CD4-positive, alpha-beta memory T cell (primary cell): ENCODE results near the gene ZXDC. TPM values are rescaled to one million over a fixed set of nuclear protein-coding genes. Genes with fewer than 3 reads are reported as not detected.

ENCODE experiments used
- CTCF ChIA-PET: fragments of 350-600 bp; sonication (Branson Sonifier 250); formaldehyde crosslinking; loops from one replicate; lab custom pipeline; 2021; ENCODE audit warnings: inconsistent platforms; ENCODE audit not compliant: partially characterized antibody; lab: Charles Lee
- POLR2A ChIA-PET: fragments of 350-600 bp; sonication (Branson Sonifier 250); formaldehyde crosslinking; loops from one replicate; lab custom pipeline; 2021; ENCODE audit not compliant: partially characterized antibody; lab: Charles Lee
- DNase-seq, 5 donors: peaks; one replicate each; pipeline versions ENCODE4 v3.0.0 to v3.0.0-alpha.2; 2020 to 2022; ENCODE audit warnings: mixed read lengths in 1 of 5
- H3K27ac ChIP-seq: one replicate; pipeline ENCODE4 v1.7.0; 2013; ENCODE audit warnings: low read depth, low read length
- H3K27me3 ChIP-seq: 2 replicates; pipeline ENCODE4 v1.7.0; 2013; ENCODE audit warnings: mild to moderate bottlenecking, low read length, moderate library complexity; ENCODE audit not compliant: insufficient read depth
- H3K36me3 ChIP-seq: 2 replicates; pipeline ENCODE4 v1.7.0; 2013; ENCODE audit warnings: mild to moderate bottlenecking, low read length, moderate library complexity; ENCODE audit not compliant: insufficient read depth
- H3K4me1 ChIP-seq: 2 replicates; pipeline ENCODE4 v1.7.0; 2013; ENCODE audit warnings: mild to moderate bottlenecking, low read length, moderate library complexity; ENCODE audit not compliant: insufficient read depth
- H3K4me3 ChIP-seq, 2 donors: one replicate each; pipeline ENCODE4 v1.7.0; 2013; ENCODE audit warnings: low read length in 2 of 2, mild to moderate bottlenecking in 1 of 2
- H3K9me3 ChIP-seq, 2 donors: one replicate each; pipeline ENCODE4 v1.7.0; 2013; ENCODE audit warnings: low read length in 2 of 2, control low read depth in 1 of 2; ENCODE audit not compliant: control insufficient read depth in 1 of 2
- H3K27ac Mint-ChIP-seq, 7 donors: one replicate each; pipeline ENCODE4 v1.8.0; 2020 to 2021; ENCODE audit warnings: mixed read lengths in 7 of 7, mild to moderate bottlenecking in 6 of 7, inconsistent platforms in 3 of 7, moderate library complexity in 3 of 7
- H3K27me3 Mint-ChIP-seq, 2 donors: one replicate each; pipeline ENCODE4 v1.8.0; 2020 to 2021; ENCODE audit warnings: mixed read lengths in 2 of 2
- H3K36me3 Mint-ChIP-seq, 2 donors: one replicate each; pipeline ENCODE4 v1.8.0; 2020 to 2021; ENCODE audit warnings: mixed read lengths in 2 of 2, inconsistent platforms in 1 of 2, mild to moderate bottlenecking in 1 of 2
- H3K4me1 Mint-ChIP-seq, 4 donors: one replicate each; pipeline ENCODE4 v1.8.0; 2020 to 2021; ENCODE audit warnings: mixed read lengths in 4 of 4, mild to moderate bottlenecking in 1 of 4
- H3K4me3 Mint-ChIP-seq, 8 donors: one replicate each; pipeline ENCODE4 v1.8.0; 2020 to 2021; ENCODE audit warnings: mixed read lengths in 8 of 8, mild to moderate bottlenecking in 7 of 8, moderate library complexity in 6 of 8, inconsistent platforms in 3 of 8
- H3K9me3 Mint-ChIP-seq, 8 donors: one replicate each; pipeline ENCODE4 v1.8.0; 2020 to 2021; ENCODE audit warnings: mixed read lengths in 8 of 8, mild to moderate bottlenecking in 5 of 8, inconsistent platforms in 3 of 8, moderate library complexity in 1 of 8
- intact Hi-C: fragments of 100-400 bp; cut with micrococcal nuclease; formaldehyde crosslinking; loops from one replicate; pipeline ENCODE4 v1.15.1; 2023
- polyA plus RNA-seq, 2 donors: library from polyadenylated mRNA; unstranded; fragments of 300-500 nt; fragmentation: Illumina TruSeq; gene quantifications; one replicate each; pipeline ENCODE4 v1.2.3, GENCODE V29; 2021
- total RNA-seq, 2 experiments: library from RNA; stranded (reverse); gene quantifications; one replicate each; pipeline ENCODE4 v1.2.3, GENCODE V29; 2021

The ZXDC gene
- total and polyA plus RNA-seq, 4 experiments from 2014 or later = 10.3 to 66.3 (median 42.9) TPM

- POLR2A ChIA-PET = interaction anchor here (0.7 to 1.3 kb wide), 2 partner anchors 10 to 13 kb away, joined by 3 to 4 read pairs; partner anchors contain the start of gene ZXDC
- H3K27me3 Mint-ChIP-seq = no peaks in the 10 kb centered on the region
Observed at GRCh38 chr3:126464997-126465396, 10.7 kb downstream of the ZXDC start.

GRCh38 chr3:126464494-126464893 is 11.2 kb downstream of the ZXDC start:
- Mint-ChIP-seq H3K4me1 (peaks cover 19 to 45% (median 34%) of the 10 kb centered on the region in 4 donors), H3K27ac (peak overlapping the region in 1 of 7 donors; percentile 63), H3K36me3 (peaks cover 49 to 82% of the 10 kb centered on the region in 2 donors), H3K27me3 (no peaks in the 10 kb centered on the region), H3K9me3 (no peaks in the 10 kb centered on the region), H3K4me3 (no peak overlapping the region)
- no peak for DNase-seq
- ChIA-PET CTCF (no interaction called here), POLR2A (interaction anchor here (0.7 kb wide), 1 partner anchor 13 kb away, joined by 3 read pairs; no protein-coding TSS in a partner anchor)
- H3K4me3 ChIP-seq = no peak overlapping the region
- H3K36me3 ChIP-seq = peaks cover 87% of the 10 kb centered on the region
- no peaks in the 10 kb centered on the region for H3K4me1 ChIP-seq
- intact Hi-C loops = no loop called here
- H3K27ac ChIP-seq = no peak overlapping the region
- H3K9me3 ChIP-seq = no peaks in the 10 kb centered on the region
- no peaks in the 10 kb centered on the region for H3K27me3 ChIP-seq

More at GRCh38 chr3:126464997-126465396, 10.7 kb downstream of the ZXDC start:
- DNase-seq = no peak
- no peaks in the 10 kb centered on the region for H3K9me3 Mint-ChIP-seq
- CTCF ChIA-PET = no interaction called here
- Histone ChIP-seq H3K4me3 (no peak overlapping the region), H3K36me3 (peaks cover 87% of the 10 kb centered on the region), H3K27ac (no peak overlapping the region), H3K9me3 (no peaks in the 10 kb centered on the region), H3K4me1 (no peaks in the 10 kb centered on the region), H3K27me3 (no peaks in the 10 kb centered on the region)
- H3K4me3 Mint-ChIP-seq = no peak overlapping the region
- H3K27ac Mint-ChIP-seq = no peak overlapping the region
- peaks cover 53 to 82% of the 10 kb centered on the region in 2 donors for H3K36me3 Mint-ChIP-seq
- intact Hi-C loops = no loop called here
- H3K4me1 Mint-ChIP-seq = peaks cover 24 to 50% (median 38%) of the 10 kb centered on the region in 4 donors

GRCh38 chr3:126464093-126464492 is 11.6 kb downstream of the ZXDC start:
- Histone ChIP-seq H3K4me3 (no peak overlapping the region), H3K27me3 (no peaks in the 10 kb centered on the region), H3K4me1 (no peaks in the 10 kb centered on the region), H3K36me3 (peaks cover 87% of the 10 kb centered on the region), H3K27ac (no peak overlapping the region), H3K9me3 (no peaks in the 10 kb centered on the region)
- CTCF ChIA-PET = no interaction called here
- peaks cover 47 to 82% of the 10 kb centered on the region in 2 donors for H3K36me3 Mint-ChIP-seq
- no peak for DNase-seq
- no peaks in the 10 kb centered on the region for H3K9me3 Mint-ChIP-seq
- POLR2A ChIA-PET = no interaction called here
- intact Hi-C loops = no loop called here
- no peak overlapping the region for H3K27ac Mint-ChIP-seq
- no peaks in the 10 kb centered on the region for H3K27me3 Mint-ChIP-seq
- peaks cover 15 to 41% (median 32%) of the 10 kb centered on the region in 4 donors for H3K4me1 Mint-ChIP-seq
- H3K4me3 Mint-ChIP-seq = no peak overlapping the region

- Mint-ChIP-seq H3K4me1 (peaks cover 17 to 35% (median 28%) of the 10 kb centered on the region in 4 donors), H3K36me3 (peaks cover 47 to 82% of the 10 kb centered on the region in 2 donors), H3K27me3 (no peaks in the 10 kb centered on the region), H3K9me3 (no peaks in the 10 kb centered on the region), H3K4me3 (no peak overlapping the region), H3K27ac (no peak overlapping the region)
- H3K27me3 ChIP-seq = no peaks in the 10 kb centered on the region
- intact Hi-C loops = no loop called here
- peaks cover 87% of the 10 kb centered on the region for H3K36me3 ChIP-seq
- no peak for DNase-seq
- CTCF ChIA-PET = no interaction called here
- no peak overlapping the region for H3K27ac ChIP-seq
- POLR2A ChIA-PET = no interaction called here
- H3K4me3 ChIP-seq = no peak overlapping the region
- no peaks in the 10 kb centered on the region for H3K9me3 ChIP-seq
- H3K4me1 ChIP-seq = no peaks in the 10 kb centered on the region
Observed at GRCh38 chr3:126463521-126463920, 12.2 kb downstream of the ZXDC start.

DNA sequence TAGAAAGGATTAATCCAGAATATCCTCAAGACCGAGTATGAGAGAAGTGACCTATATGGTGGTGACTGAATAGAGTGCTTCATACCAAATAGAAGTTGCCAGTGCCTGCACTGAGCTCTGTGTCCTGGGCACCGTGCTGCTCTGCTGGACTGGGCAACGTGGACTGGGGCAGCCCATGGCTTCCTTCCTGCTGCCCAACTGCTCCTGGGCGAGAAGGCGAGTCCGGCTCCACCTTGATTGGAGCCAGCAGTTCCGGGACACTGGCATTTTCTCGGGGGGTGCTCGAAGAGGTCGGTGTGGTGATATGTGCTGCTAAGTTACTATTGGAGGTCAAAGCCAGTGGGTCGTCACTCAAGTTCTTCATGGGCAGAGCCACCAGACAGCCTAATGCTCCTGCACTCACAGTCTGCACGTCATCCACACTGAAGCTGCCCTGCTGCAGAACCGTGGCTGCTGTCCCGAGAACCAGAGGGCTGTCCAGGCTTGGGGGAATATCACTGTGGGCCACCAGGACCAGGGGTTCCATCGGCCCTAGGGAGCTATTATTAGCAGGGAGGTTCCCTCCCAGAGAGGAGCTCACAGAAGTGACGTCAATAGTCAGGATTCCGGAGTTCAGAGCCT is 14.1 kb downstream of the ZXDC start:
- Histone ChIP-seq H3K27me3 (no peaks in the 10 kb centered on the region), H3K9me3 (no peaks in the 10 kb centered on the region), H3K27ac (no peak overlapping the region), H3K4me3 (no peak overlapping the region), H3K4me1 (no peaks in the 10 kb centered on the region), H3K36me3 (peaks cover 85% of the 10 kb centered on the region)
- intact Hi-C loops = no loop called here
- no peak for DNase-seq
- Mint-ChIP-seq H3K27ac (peak overlapping the region in 1 of 7 donors; percentile 55), H3K36me3 (peaks cover 47 to 85% of the 10 kb centered on the region in 2 donors), H3K9me3 (no peaks in the 10 kb centered on the region), H3K27me3 (no peaks in the 10 kb centered on the region), H3K4me3 (peak overlapping the region in 1 of 8 donors; percentile 52), H3K4me1 (peaks cover 17 to 32% (median 22%) of the 10 kb centered on the region in 4 donors)
- ChIA-PET CTCF (no interaction called here), POLR2A (no interaction called here)

- ChIA-PET POLR2A (no interaction called here), CTCF (no interaction called here)
- Histone ChIP-seq H3K4me3 (no peak overlapping the region), H3K4me1 (no peaks in the 10 kb centered on the region), H3K9me3 (no peaks in the 10 kb centered on the region), H3K36me3 (peaks cover 80% of the 10 kb centered on the region), H3K27me3 (no peaks in the 10 kb centered on the region), H3K27ac (no peak overlapping the region)
- Mint-ChIP-seq H3K4me1 (peaks cover 15 to 27% (median 20%) of the 10 kb centered on the region in 4 donors), H3K9me3 (no peaks in the 10 kb centered on the region), H3K36me3 (peaks cover 43 to 83% of the 10 kb centered on the region in 2 donors), H3K27ac (peak overlapping the region in 1 of 7 donors; percentile 23), H3K4me3 (no peak overlapping the region), H3K27me3 (no peaks in the 10 kb centered on the region)
- DNase-seq = no peak
- intact Hi-C loops = no loop called here
Observed at GRCh38 chr3:126460381-126460780, 15.3 kb downstream of the ZXDC start.

GRCh38 chr3:126459763-126460127 is 15.9 kb downstream of the ZXDC start:
- peaks cover 15 to 28% (median 20%) of the 10 kb centered on the region in 4 donors for H3K4me1 Mint-ChIP-seq
- POLR2A ChIA-PET = no interaction called here
- H3K9me3 Mint-ChIP-seq = no peaks in the 10 kb centered on the region
- no peak overlapping the region for H3K27ac ChIP-seq
- H3K36me3 Mint-ChIP-seq = peaks cover 47 to 82% of the 10 kb centered on the region in 2 donors
- no peak for DNase-seq
- H3K4me3 Mint-ChIP-seq = no peak overlapping the region
- H3K27me3 Mint-ChIP-seq = no peaks in the 10 kb centered on the region
- no peaks in the 10 kb centered on the region for H3K27me3 ChIP-seq
- no peak overlapping the region for H3K4me3 ChIP-seq
- no peaks in the 10 kb centered on the region for H3K4me1 ChIP-seq
- peaks cover 79% of the 10 kb centered on the region for H3K36me3 ChIP-seq
- peak overlapping the region in 1 of 7 donors; percentile 29 for H3K27ac Mint-ChIP-seq
- CTCF ChIA-PET = no interaction called here
- intact Hi-C loops = no loop called here
- no peaks in the 10 kb centered on the region for H3K9me3 ChIP-seq
